SK-N-SH (cell line): ENCODE results near the gene C9orf85. TPM values are rescaled to one million over a fixed set of nuclear protein-coding genes. Genes with fewer than 3 reads are reported as not detected.

ENCODE experiments used
- CTCF ChIA-PET: fragments of 300-600, 350-600 bp; formaldehyde crosslinking; extraction: SDS; loops from one replicate; lab custom pipeline; 2021; lab: Yijun Ruan, JAX
- POLR2A ChIA-PET: fragments of 350-600 bp; sonication (Branson Sonifier 250); formaldehyde crosslinking; extraction: SDS; loops from one replicate; lab custom pipeline; 2020; ENCODE audit warnings: antibody characterized with exemption, inconsistent platforms; lab: Yijun Ruan, JAX
- DNase-seq: peaks from one replicate; pipeline ENCODE4 v3.0.0; 2012
- H2AFZ ChIP-seq: fragments of 200-600 bp; sonication (generic); 2 replicates; pipeline ENCODE4 v1.8.1; 2016; ENCODE audit warnings: antibody characterized with exemption, mild to moderate bottlenecking, low read depth
- H3F3A ChIP-seq: fragments of 200-600 bp; sonication (generic); replicated peaks from 2 replicates; pipeline ENCODE3; 2016; ENCODE audit warnings: antibody characterized with exemption, mild to moderate bottlenecking; ENCODE audit not compliant: insufficient read depth
- H3K27ac ChIP-seq, 2 experiments: fragments of 200-500 bp in 1 of 2; fragments of 200-600 bp in 1 of 2; sonication (Bioruptor generic) in 1 of 2; sonication (generic), shearing (Covaris generic) in 1 of 2; 2 replicates each; pipeline versions ENCODE4 v1.5.1 to v1.6.1; 2014 to 2016; ENCODE audit warnings: low read depth in 2 of 2, inconsistent platforms in 1 of 2, low read length in 1 of 2, mild to moderate bottlenecking in 1 of 2, mixed read lengths in 1 of 2
- H3K27me3 ChIP-seq: fragments of 200-600 bp; sonication (generic), shearing (Covaris generic); 2 replicates; pipeline ENCODE4 v1.6.1; 2016; ENCODE audit warnings: mixed run types; ENCODE audit not compliant: insufficient read depth
- H3K36me3 ChIP-seq, 2 experiments: fragments of 200-500 bp in 1 of 2; fragments of 200-600 bp in 1 of 2; sonication (Bioruptor generic) in 1 of 2; sonication (generic) in 1 of 2; replicated peaks in 1 of 2; 2 replicates each; pipeline versions ENCODE3 to v1.5.1; 2014 to 2016; ENCODE audit warnings: low read length in 1 of 2, mild to moderate bottlenecking in 1 of 2; ENCODE audit not compliant: insufficient read depth in 2 of 2, control insufficient read depth in 1 of 2
- H3K4me1 ChIP-seq, 2 experiments: fragments of 200-500 bp in 1 of 2; fragments of 200-600 bp in 1 of 2; sonication (Bioruptor generic) in 1 of 2; sonication (generic), shearing (Covaris generic) in 1 of 2; 2 replicates each; pipeline versions ENCODE4 v1.5.1 to v1.6.1; 2014 to 2016; ENCODE audit warnings: low read depth in 1 of 2, low read length in 1 of 2, mixed run types in 1 of 2; ENCODE audit not compliant: insufficient read depth in 2 of 2, control insufficient read depth in 1 of 2
- H3K4me2 ChIP-seq: fragments of 200-600 bp; sonication (generic), shearing (Covaris generic); 2 replicates; pipeline ENCODE4 v1.6.1; 2017; ENCODE audit warnings: mixed run types
- H3K4me3 ChIP-seq, 2 experiments: fragments of 200-500 bp in 1 of 2; fragments of 200-600 bp in 1 of 2; sonication (Bioruptor generic) in 1 of 2; sonication (generic), shearing (Covaris generic) in 1 of 2; 2 replicates each; pipeline versions ENCODE4 v1.5.1 to v1.8.1; 2014 to 2016; ENCODE audit warnings: low read depth in 2 of 2, inconsistent platforms in 1 of 2, low read length in 1 of 2, mild to moderate bottlenecking in 1 of 2, mixed read lengths in 1 of 2, moderate library complexity in 1 of 2
- H3K79me2 ChIP-seq: fragments of 200-600 bp; sonication (generic); 2 replicates; pipeline ENCODE4 v1.8.1; 2017; ENCODE audit warnings: mild to moderate bottlenecking; ENCODE audit not compliant: insufficient read depth
- H3K9ac ChIP-seq: fragments of 200-600 bp; sonication (generic); 2 replicates; pipeline ENCODE4 v1.6.1; 2017; ENCODE audit warnings: mixed run types
- H3K9me2 ChIP-seq: fragments of 200-600 bp; sonication (generic); 2 replicates; pipeline ENCODE4 v1.6.1; 2017; ENCODE audit warnings: mixed run types
- H3K9me3 ChIP-seq: fragments of 200-600 bp; sonication (generic); 2 replicates; pipeline ENCODE4 v1.6.1; 2017; ENCODE audit warnings: mixed run types, mild to moderate bottlenecking, moderate library complexity
- H4K20me1 ChIP-seq: fragments of 200-600 bp; sonication (generic); 2 replicates; pipeline ENCODE4 v1.6.1; 2017; ENCODE audit warnings: mild to moderate bottlenecking, mixed run types; ENCODE audit not compliant: insufficient read depth
- CTCF ChIP-seq: fragments of 200-600 bp; sonication (generic); IDR thresholded peaks from 2 replicates; pipeline ENCODE4 v1.6.1; 2017; ENCODE audit warnings: antibody characterized with exemption, mild to moderate bottlenecking, moderate library complexity
- ELF1 ChIP-seq: IDR thresholded peaks from 2 replicates; pipeline ENCODE4 v1.4.0; 2012
- FOSL2 ChIP-seq: IDR thresholded peaks from 2 replicates; pipeline ENCODE4 v1.4.0; 2012; ENCODE audit warnings: low read depth, mild to moderate bottlenecking, moderate library complexity, borderline replicate concordance
- FOXJ3 ChIP-seq: sonication (generic); formaldehyde crosslinking; IDR thresholded peaks from 2 replicates; pipeline ENCODE4 v1.5.1; 2020; ENCODE audit warnings: mild to moderate bottlenecking, missing genetic modification reagents
- GABPA ChIP-seq: IDR thresholded peaks from 2 replicates; pipeline ENCODE4 v1.4.0; 2012; ENCODE audit warnings: low read depth, mild to moderate bottlenecking
- GATA2 ChIP-seq: sonication (generic); formaldehyde crosslinking; IDR thresholded peaks from 2 replicates; pipeline ENCODE4 v1.5.0; 2020; ENCODE audit warnings: mild to moderate bottlenecking, missing genetic modification reagents
- MEF2A ChIP-seq: IDR thresholded peaks from 2 replicates; pipeline ENCODE4 v1.4.0; 2012; ENCODE audit warnings: low read depth, borderline replicate concordance
- RAD21 ChIP-seq: IDR thresholded peaks from 2 replicates; pipeline ENCODE4 v1.6.1; 2012; ENCODE audit warnings: mild to moderate bottlenecking, low read length
- RCOR1 ChIP-seq: fragments of 150-350 bp; IDR thresholded peaks from 2 replicates; pipeline ENCODE4 v1.6.1; 2017; ENCODE audit warnings: antibody characterized with exemption, low read length
- TAF1 ChIP-seq: IDR thresholded peaks from 2 replicates; pipeline ENCODE4 v1.6.1; 2012; ENCODE audit warnings: low read depth, mild to moderate bottlenecking, low read length, moderate library complexity, borderline replicate concordance
- TEAD4 ChIP-seq: IDR thresholded peaks from 2 replicates; pipeline ENCODE4 v1.4.0; 2012; ENCODE audit warnings: mild to moderate bottlenecking, borderline replicate concordance; ENCODE audit not compliant: insufficient read depth
- USF2 ChIP-seq: fragments of 150-350 bp; IDR thresholded peaks from 2 replicates; pipeline ENCODE4 v1.6.1; 2017; ENCODE audit warnings: antibody characterized with exemption, low read length, low read depth, borderline replicate concordance
- WGBS: methylation state at CpG from one replicate; pipeline ENCODE4 v1.1.6; 2017; ENCODE audit warnings: low lambda C conversion rate; 5-methylcytosine and 5-hydroxymethylcytosine counted together
- polyA plus RNA-seq, 3 experiments: library from polyadenylated mRNA; depleted of rRNA; stranded (reverse); fragments of >200 nt; gene quantifications; 2 replicates each; pipeline ENCODE4 v1.2.3, GENCODE V29; 2012

The C9orf85 gene
- polyA plus RNA-seq, 1 of the 3 experiments (the other 2 are of a cell fraction) = 11.1 TPM

GRCh38 chr9:71920456-71921189, 9.2 kb downstream of the C9orf85 start:
- Histone ChIP-seq H3K4me3 (no peak overlapping the region), H2AFZ (no peak overlapping the region), H4K20me1 (peaks cover 18% of the 10 kb centered on the region; the same call in 1 of the 2 replicates), H3K9ac (no peak overlapping the region), H3K4me1 (peaks cover 0 to 4% of the 10 kb centered on the region in 2 experiments; a peak in 1 of 4 replicates), H3K9me2 (no peaks in the 10 kb centered on the region), H3K36me3 (peaks cover 0 to 7% of the 10 kb centered on the region in 2 experiments), H3K9me3 (no peaks in the 10 kb centered on the region)
- ChIA-PET POLR2A (interaction anchor here (0.8 kb wide), 1 partner anchor 9 kb away, joined by 3 read pairs; the partner anchor contains the start of genes ABHD17B and C9orf85), CTCF (no interaction called here)
- TF ChIP-seq USF2 (no peak), CTCF (no peak)
- TF ChIP-seq, all 33 proteins: peak for 0
- H3K4me2 ChIP-seq = no peak overlapping the region
- no peak overlapping the region for H3K27ac ChIP-seq
- DNase-seq = no peak
- H3K27me3 ChIP-seq = no peaks in the 10 kb centered on the region
- H3K79me2 ChIP-seq = peaks cover 89% of the 10 kb centered on the region
- no peaks in the 10 kb centered on the region for H3F3A ChIP-seq
- WGBS = 100% methylated on average over 1 of the region's 1 CpG

GRCh38 chr9:71921190-71921814, 9.9 kb downstream of the C9orf85 start:
- H3K9ac ChIP-seq = no peak overlapping the region
- H3K9me2 ChIP-seq = no peaks in the 10 kb centered on the region
- no peak overlapping the region for H3K4me3 ChIP-seq
- POLR2A ChIA-PET = interaction anchor here (0.8 kb wide), 1 partner anchor 10 kb away, joined by 3 read pairs; the partner anchor contains the start of genes ABHD17B and C9orf85
- no peaks in the 10 kb centered on the region for H3K27me3 ChIP-seq
- no peak overlapping the region for H3K4me2 ChIP-seq
- CTCF ChIA-PET = interaction anchor here (1.0 kb wide), 1 partner anchor 104 kb away, joined by 3 read pairs; no protein-coding TSS in a partner anchor
- no peak overlapping the region for H2AFZ ChIP-seq
- no peaks in the 10 kb centered on the region for H3K9me3 ChIP-seq
- H3K4me1 ChIP-seq = peaks cover 0 to 4% of the 10 kb centered on the region in 2 experiments; a peak in 1 of 4 replicates
- TF ChIP-seq TAF1 = no peak
- TF ChIP-seq FOSL2 = no peak
- TF ChIP-seq GATA2 (CRISPR knock-in tag) = no peak
- TF ChIP-seq MEF2A = no peak
- no peak for TF ChIP-seq GABPA
- TF ChIP-seq RCOR1 = no peak
- no peak for TF ChIP-seq RAD21
- TF ChIP-seq FOXJ3 = no peak
- no peak for TF ChIP-seq TEAD4
- no peak for TF ChIP-seq ELF1
- peaks cover 0 to 7% of the 10 kb centered on the region in 2 experiments for H3K36me3 ChIP-seq
- H3F3A ChIP-seq = no peaks in the 10 kb centered on the region
- peaks cover 86% of the 10 kb centered on the region for H3K79me2 ChIP-seq
- DNase-seq = no peak
- peaks cover 16% of the 10 kb centered on the region; the same call in 1 of the 2 replicates for H4K20me1 ChIP-seq
- H3K27ac ChIP-seq = no peak overlapping the region
